Epidermal melanocyte (primary cell): ENCODE data around the gene PUSL1.

Source experiments
- DNase-seq: peaks from one replicate; pipeline ENCODE4 v3.0.0; 2011; ENCODE audit warnings: low spot score; ENCODE audit not compliant: insufficient read length

PUSL1 gene

DNA sequence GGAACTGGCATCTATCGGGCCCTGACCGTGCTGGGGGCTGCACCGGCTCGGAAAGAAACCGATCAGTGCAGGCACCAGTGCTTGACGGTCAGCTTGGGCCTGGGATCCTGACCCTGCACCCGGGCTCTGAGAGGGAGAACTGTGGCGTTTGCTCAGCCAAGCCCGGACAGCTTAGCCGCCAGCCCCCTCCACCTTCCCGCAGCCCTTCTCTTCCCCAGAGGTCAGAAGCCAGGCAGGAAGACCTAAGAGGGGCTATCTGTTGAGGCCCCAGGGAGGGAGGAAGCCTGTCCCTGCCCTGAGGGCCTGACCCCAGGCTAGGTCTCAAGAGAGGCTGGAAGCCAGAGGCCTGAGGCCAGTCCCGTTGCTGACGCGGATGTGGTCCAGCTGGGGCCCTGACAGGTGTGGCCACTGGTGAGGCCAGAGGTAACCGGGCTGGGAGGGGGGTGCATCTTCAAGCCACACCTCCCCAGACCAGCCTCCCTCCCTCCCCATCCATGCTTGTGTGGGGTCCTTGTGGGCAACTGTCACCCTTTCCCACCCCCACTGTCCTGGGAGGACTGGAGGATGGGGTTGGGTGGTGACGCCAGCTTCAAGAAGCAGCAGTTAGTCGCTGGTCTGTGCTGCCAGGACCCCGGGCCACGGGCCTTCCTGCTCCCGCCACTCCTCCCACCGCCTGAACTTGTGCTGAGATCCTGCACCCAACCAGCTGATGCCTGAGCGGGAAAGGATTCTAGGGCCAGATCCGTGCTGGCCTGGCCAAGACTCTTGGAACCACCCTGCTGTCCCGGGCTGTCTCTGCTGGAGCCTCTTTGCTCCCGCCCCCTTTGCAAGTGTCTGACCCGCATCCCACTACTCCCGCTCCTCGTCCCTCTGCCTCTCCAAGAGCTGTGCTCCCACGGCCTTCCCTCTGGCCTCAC lies 43.4 kb downstream of the PUSL1 start:
- DNase-seq: no peak

- no peak for DNase-seq
Observed at GRCh38 chr1:1352786-1353388, 44.5 kb downstream of the PUSL1 start.

DNA sequence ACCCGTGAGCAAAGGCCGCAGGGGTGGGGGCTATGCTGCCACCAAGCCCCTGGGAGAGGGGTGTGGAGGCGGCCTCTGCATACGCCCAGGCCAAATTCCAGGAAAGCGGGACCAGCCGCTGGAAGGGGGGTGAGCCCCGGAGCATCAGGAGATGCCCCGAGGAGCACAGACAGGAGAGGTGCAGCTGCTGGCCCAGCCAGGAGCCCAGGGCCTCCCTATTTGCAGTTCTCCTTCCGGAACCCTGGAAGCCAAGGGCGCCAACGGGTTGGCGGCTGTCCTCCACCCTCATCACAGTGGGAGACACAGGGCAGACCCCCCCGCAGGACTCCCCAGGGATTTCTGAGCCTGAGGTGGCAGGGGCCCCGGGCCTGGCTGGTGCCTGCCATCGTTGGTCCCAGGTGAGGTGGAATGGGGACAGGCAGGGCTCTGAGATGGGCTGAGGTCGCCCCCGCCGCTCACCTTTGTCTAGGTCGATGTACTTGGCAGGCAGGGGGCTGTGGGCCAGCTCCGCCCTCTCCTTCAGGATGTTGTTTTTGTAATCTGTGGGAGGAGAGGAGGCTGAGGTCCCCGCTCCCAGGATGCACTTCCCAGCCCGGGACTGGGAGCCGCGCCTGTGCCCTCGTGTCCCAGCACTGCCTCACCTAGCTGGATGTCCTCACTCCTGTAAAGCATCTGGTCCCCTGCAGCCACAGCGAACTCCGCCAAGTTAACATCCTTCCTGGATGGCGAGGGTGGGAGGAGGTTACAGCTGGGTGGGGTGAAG lies 45.2 kb downstream of the PUSL1 start:
- no peak for DNase-seq

GRCh38 chr1:1354271-1355247 lies 46.2 kb downstream of the PUSL1 start:
- DNase-seq: no peak

GRCh38 chr1:1355416-1355815 lies 47.0 kb downstream of the PUSL1 start:
- DNase-seq: no peak

DNA sequence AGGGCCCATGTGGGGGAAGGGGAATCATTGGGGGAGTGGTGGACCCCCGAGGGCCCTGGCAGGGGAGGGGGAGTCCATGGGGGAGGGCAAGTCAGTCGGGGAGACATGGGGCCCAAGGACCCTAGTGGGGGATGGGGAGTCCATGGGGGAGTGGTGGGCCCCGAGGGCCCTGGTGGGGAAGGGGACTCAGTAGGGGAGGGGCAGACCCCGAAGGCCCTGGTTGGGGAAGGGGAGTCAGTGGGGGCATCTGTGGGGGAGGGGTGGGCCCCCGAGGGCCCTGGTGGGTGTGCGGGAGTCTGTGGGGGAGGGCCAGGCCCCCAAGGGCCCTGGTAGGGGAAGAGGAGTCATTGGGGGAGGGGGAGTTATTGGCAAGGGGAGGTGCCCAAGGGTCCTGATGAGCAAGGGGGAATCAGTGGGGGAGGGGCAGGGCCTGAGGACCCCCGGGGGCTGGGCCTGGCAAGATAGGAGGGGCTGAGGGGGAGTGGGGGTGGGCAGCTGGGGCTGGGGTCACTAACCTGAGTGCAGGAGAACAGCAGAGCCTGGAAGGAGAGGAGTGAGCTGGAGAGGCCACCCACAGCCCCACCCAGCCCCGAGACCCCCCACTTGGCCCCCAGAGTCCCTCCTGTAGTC lies 47.9 kb downstream of the PUSL1 start:
- DNase-seq: no peak

DNA sequence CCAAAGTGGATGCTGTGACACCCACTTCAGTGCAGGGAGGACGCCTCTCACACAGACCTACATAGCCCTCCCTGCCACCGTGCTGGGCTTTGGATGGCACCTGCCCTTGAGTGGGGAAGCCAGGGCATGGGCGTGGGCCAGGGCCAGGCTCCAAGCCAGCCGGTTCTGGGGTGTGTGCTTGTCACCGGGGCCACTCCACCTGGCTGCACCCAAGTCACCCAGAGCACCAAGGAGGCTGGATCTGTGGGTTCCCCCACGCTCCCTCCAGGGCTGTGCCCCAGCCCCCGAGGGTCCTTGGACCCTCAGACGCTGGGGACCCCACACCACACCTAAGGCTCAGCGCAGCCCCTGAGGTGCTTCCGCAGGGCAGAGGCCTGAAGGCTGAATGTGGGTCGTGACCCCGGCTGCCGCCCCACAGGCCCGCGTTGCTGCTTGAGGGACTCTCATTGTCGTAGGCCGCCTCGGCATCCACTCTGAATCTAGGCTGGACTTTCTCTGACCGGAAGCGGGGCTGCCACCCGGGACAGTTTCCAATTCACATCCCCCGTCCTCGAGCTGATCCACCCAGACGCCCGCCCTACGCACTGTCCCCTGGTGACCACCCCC lies 48.5 kb downstream of the PUSL1 start:
- DNase-seq: no peak

GRCh38 chr1:1357871-1358432 lies 49.6 kb downstream of the PUSL1 start:
- DNase-seq: no peak

- DNase-seq: no peak
Observed at GRCh38 chr1:1358433-1359271, 50.3 kb downstream of the PUSL1 start, which contains the start of gene MXRA8. Gene MXRA8, minus strand, starts transcription at chr1:1358555. Its CDS starts 51 bp downstream, at chr1:1358504.

GRCh38 chr1:1359308-1359663 lies 50.9 kb downstream of the PUSL1 start:
- DNase-seq: no peak

- no peak for DNase-seq
Observed at GRCh38 chr1:1359664-1360468, 51.5 kb downstream of the PUSL1 start.

GRCh38 chr1:1360506-1361169 lies 52.2 kb downstream of the PUSL1 start:
- DNase-seq: peak; percentile 79
